GM10266 (cell line): ENCODE measurements around the gene NPTN.

Experiments
- DNase-seq: peaks from one replicate; pipeline ENCODE4 v3.0.0; 2012; ENCODE audit errors: extremely low spot score
- TF ChIP-seq, protein P1 (sequence below): IDR thresholded peaks from 2 replicates; pipeline ENCODE4 v1.5.1; 2012; ENCODE audit warnings: mild to moderate bottlenecking, low read depth; ENCODE audit not compliant: control insufficient read depth, insufficient read depth; ENCODE audit errors: missing control alignments

NPTN gene

GRCh38 chr15:73607843-73608242 is 25.3 kb downstream of the NPTN start:
- DNase-seq, result no peak
- TF ChIP-seq, protein P1, sequence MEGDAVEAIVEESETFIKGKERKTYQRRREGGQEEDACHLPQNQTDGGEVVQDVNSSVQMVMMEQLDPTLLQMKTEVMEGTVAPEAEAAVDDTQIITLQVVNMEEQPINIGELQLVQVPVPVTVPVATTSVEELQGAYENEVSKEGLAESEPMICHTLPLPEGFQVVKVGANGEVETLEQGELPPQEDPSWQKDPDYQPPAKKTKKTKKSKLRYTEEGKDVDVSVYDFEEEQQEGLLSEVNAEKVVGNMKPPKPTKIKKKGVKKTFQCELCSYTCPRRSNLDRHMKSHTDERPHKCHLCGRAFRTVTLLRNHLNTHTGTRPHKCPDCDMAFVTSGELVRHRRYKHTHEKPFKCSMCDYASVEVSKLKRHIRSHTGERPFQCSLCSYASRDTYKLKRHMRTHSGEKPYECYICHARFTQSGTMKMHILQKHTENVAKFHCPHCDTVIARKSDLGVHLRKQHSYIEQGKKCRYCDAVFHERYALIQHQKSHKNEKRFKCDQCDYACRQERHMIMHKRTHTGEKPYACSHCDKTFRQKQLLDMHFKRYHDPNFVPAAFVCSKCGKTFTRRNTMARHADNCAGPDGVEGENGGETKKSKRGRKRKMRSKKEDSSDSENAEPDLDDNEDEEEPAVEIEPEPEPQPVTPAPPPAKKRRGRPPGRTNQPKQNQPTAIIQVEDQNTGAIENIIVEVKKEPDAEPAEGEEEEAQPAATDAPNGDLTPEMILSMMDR, result no peak

DNA sequence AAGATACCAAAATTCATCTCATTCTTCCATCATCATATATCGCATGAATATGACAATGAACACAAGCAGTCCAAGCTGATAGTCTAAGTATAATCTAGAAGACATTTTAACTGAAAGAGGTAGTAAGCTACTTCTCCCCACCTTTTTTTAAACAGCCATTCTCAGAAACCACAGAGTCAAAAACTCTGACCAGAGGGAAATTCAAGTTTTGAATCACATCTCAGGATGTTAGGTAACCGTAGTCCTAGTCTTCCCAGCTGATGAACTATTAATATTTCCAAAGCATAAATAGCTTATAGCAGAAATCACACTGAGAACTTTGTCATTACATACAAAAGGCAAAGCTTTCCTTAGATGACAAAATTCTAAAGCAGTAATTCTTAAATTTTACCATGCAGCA is 25.8 kb downstream of the NPTN start:
- DNase-seq, result no peak

GRCh38 chr15:73605759-73606436 is 27.3 kb downstream of the NPTN start:
- TF ChIP-seq, protein P1, result no peak
- no peak for DNase-seq

More for the DNA sequence above, 25.8 kb downstream of the NPTN start:
- TF ChIP-seq, protein P1, result no peak

- TF ChIP-seq, protein P1, result no peak
- DNase-seq, result no peak
These were observed 28.7 kb downstream of the NPTN start for GRCh38 chr15:73604477-73604876.

GRCh38 chr15:73602992-73603391 is 30.2 kb downstream of the NPTN start:
- TF ChIP-seq, protein P1, result no peak
- no peak for DNase-seq

DNA sequence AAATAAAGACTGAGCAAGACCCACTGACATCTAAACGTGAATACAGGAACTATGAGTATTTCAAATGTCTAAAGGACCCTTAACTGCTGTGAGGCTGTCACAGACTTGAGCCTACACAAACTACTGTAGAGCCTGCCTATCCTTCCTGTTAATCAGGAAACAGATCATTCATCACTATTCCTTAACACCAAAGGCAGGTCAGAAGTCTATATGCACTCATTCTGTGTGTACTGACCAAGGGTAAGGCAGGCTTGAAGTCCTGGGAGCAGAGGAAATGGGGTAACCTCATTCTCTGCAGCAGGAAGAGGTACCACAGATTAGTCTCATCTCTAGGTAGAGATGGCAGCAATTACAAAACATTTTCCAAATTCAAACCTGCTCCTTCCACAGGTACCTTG is 30.7 kb downstream of the NPTN start:
- no peak for DNase-seq
- TF ChIP-seq, protein P1, result no peak
